Measurements from ENCODE around the gene FAM168A.

The FAM168A gene

DNA sequence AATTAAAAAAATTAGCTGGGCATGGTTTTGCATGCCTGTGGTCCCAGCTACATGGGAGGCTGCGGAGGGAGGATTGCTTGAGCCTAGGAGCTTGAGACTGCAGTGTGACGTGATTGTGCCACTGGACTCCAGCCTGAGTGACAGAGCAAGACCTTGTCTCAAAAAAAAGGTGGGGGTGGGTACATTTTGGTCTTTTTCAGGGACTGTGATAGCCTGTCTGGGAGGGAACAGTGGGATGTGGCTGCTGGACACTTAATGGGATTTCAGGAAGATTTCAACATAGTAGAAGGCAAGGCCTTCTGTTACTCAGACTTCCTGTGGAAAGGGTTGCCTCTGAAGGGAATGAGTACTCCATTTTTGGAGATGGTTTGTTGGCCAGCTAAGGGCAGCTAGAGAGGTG is 181.1 kb downstream of the FAM168A start:
- Histone ChIP-seq H3K36me3 (ENCODE audit: control insufficient read depth, insufficient read depth, low read length) (peaks cover 4% of the 10 kb centered on the region), H3K27me3 (replicated peaks; ENCODE audit: control insufficient read depth, insufficient read depth, low read length) (no peaks in the 10 kb centered on the region), H3K4me3 (replicated peaks; ENCODE audit: low read depth, low read length) (no peak overlapping the region)
- DNase-seq (ENCODE audit: extremely low read depth, insufficient read length): no peak
- TF ChIP-seq CTCF (IDR thresholded peaks at IDR 0.05; ENCODE audit: insufficient read depth, low read length, poor library complexity, severe bottlenecking): no peak

DNA sequence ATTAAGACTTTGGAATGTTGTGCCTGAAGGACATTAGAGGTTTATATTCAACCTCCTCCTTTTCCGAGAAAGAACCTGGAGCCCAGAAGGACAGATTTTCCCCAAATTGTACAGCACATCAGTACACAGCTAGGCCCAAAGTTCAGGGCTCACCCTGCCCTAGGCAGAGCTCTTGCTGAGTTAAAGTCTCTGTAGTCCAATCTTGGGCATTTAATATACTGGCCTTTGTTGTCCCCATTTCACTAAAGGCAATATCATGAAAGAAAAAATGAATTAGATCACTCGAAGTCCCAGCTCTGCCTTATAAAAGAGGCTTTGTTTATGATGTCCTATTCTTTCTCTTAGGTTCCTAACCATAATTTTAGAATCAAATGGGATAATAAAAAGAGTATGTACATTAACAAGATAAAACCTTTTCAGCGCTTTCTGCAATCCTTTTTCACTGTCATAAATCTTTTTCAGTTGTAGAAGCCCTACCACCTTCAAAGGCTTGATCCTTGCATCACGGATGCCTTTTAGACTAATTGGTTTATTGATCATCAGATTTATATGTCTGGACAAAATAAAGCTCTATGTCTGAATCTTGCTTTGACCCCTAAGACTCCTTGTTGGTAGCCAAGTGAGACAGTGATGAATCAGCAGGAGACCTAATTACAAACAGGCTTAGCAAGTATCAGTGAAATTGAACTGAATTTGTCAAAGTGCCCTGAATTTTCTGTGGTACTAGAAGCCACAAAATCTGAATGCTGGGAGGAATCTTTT is 181.9 kb downstream of the FAM168A start:
- Histone ChIP-seq H3K27me3 (replicated peaks; ENCODE audit: control insufficient read depth, insufficient read depth, low read length) (no peaks in the 10 kb centered on the region), H3K4me3 (replicated peaks; ENCODE audit: low read depth, low read length) (no peak overlapping the region), H3K36me3 (ENCODE audit: control insufficient read depth, insufficient read depth, low read length) (peaks cover 4% of the 10 kb centered on the region)
- TF ChIP-seq CTCF (IDR thresholded peaks at IDR 0.05; ENCODE audit: insufficient read depth, low read length, poor library complexity, severe bottlenecking): no peak
- no peak for DNase-seq (ENCODE audit: extremely low read depth, insufficient read length)

DNA sequence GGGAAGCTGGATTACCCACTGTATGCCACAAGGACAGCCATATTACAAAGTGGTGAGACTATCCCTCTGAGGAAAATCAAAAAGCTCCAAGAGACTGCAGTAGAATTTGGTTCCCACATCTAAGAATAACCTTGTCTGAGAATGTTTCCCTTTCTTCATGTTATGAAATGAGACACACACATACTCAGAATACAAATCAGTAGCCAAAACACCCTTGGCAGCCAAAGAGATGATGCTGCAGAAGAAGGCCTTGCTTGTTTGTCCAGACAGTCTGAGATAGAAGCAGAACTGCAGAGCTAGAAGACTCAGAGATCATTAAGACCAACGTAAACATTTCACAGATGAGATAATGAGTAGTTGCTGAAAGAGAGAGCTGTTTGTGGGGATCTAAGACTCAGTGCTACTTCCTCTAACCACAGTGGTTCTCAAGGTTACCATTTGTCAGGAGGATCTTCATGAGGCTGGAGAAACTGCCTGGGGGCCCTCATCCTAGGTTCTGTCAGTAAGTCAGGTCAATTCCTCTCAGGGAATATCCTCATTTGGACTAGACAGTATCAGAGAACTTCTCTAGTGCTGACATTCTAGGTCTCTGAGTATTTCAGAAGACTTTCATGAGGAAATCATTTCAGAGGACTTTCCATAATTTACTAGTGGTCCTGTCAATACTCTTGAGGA is 182.8 kb downstream of the FAM168A start:
- TF ChIP-seq CTCF (IDR thresholded peaks at IDR 0.05; ENCODE audit: insufficient read depth, low read length, poor library complexity, severe bottlenecking): no peak
- DNase-seq (ENCODE audit: extremely low read depth, insufficient read length): no peak
- H3K36me3 ChIP-seq (ENCODE audit: control insufficient read depth, insufficient read depth, low read length): peaks cover 4% of the 10 kb centered on the region
- H3K4me3 ChIP-seq (replicated peaks; ENCODE audit: low read depth, low read length): no peak overlapping the region
- no peaks in the 10 kb centered on the region for H3K27me3 ChIP-seq (replicated peaks; ENCODE audit: control insufficient read depth, insufficient read depth, low read length)

GRCh38 chr11:73413256-73413655 is 184.7 kb downstream of the FAM168A start:
- H3K4me3 ChIP-seq (replicated peaks; ENCODE audit: low read depth, low read length): no peak overlapping the region
- TF ChIP-seq CTCF (IDR thresholded peaks at IDR 0.05; ENCODE audit: insufficient read depth, low read length, poor library complexity, severe bottlenecking): no peak
- no peaks in the 10 kb centered on the region for H3K27me3 ChIP-seq (replicated peaks; ENCODE audit: control insufficient read depth, insufficient read depth, low read length)
- peaks cover 8% of the 10 kb centered on the region for H3K36me3 ChIP-seq (ENCODE audit: control insufficient read depth, insufficient read depth, low read length)
- no peak for DNase-seq (ENCODE audit: extremely low read depth, insufficient read length)

- no peak for DNase-seq (ENCODE audit: extremely low read depth, insufficient read length)
- Histone ChIP-seq H3K36me3 (ENCODE audit: control insufficient read depth, insufficient read depth, low read length) (peaks cover 8% of the 10 kb centered on the region), H3K27me3 (replicated peaks; ENCODE audit: control insufficient read depth, insufficient read depth, low read length) (no peaks in the 10 kb centered on the region), H3K4me3 (replicated peaks; ENCODE audit: low read depth, low read length) (no peak overlapping the region)
- TF ChIP-seq CTCF (IDR thresholded peaks at IDR 0.05; ENCODE audit: insufficient read depth, low read length, poor library complexity, severe bottlenecking): no peak
Observed at GRCh38 chr11:73412308-73412707, 185.6 kb downstream of the FAM168A start.

Data from GM06990 (cell line).